ENCODE measurements around the gene CDIPT. TPM values are rescaled to one million over a fixed set of nuclear protein-coding genes. Genes with fewer than 3 reads are reported as not detected.

The CDIPT gene
- total RNA-seq, 1 donor from 2014 or later: 88.1 TPM

- Histone ChIP-seq H3K27ac (ENCODE audit: low read depth, low read length) (peak within 1 kb of the TSS; percentile 64), H2AFZ (ENCODE audit: low read depth, low read length) (peak within 1 kb of the TSS; percentile 54)
Measured at GRCh38 chr16:29811896-29812665, 50.9 kb downstream of the CDIPT start, which contains the start of gene PRRT2. PRRT2 (plus strand) TSS chr16:29812193; CDS start chr16:29813055, 862 bp downstream.

GRCh38 chr16:29811170-29811895 is 51.7 kb downstream of the CDIPT start:
- peak; percentile 95 for DNase-seq (ENCODE audit: low read depth)
- Histone ChIP-seq H3K79me2 (ENCODE audit: insufficient read depth, low read length) (peaks cover 37% of the 10 kb centered on the region), H3K9me3 (ENCODE audit: insufficient read depth, low read depth, low read length) (no peaks in the 10 kb centered on the region), H3K4me1 (ENCODE audit: insufficient read depth, low read length) (peaks cover 37% of the 10 kb centered on the region), H2AFZ (ENCODE audit: low read depth, low read length) (no peak overlapping the region), H3K27me3 (ENCODE audit: insufficient read depth, low read length) (no peaks in the 10 kb centered on the region), H3K27ac (ENCODE audit: low read depth, low read length) (peak overlapping the region; percentile 64), H3K36me3 (ENCODE audit: insufficient read depth, low read length) (no peaks in the 10 kb centered on the region), H3K9ac (ENCODE audit: low read length) (peak overlapping the region; percentile 84), H3K4me2 (ENCODE audit: low read length) (peak overlapping the region; percentile 93), H4K20me1 (ENCODE audit: insufficient read depth, low read length) (peaks cover 34% of the 10 kb centered on the region), H3K4me3 (ENCODE audit: insufficient read depth, low read depth, low read length) (peak overlapping the region; percentile 46)
- no peak for TF ChIP-seq EZH2 (IDR thresholded peaks at IDR 0.05; ENCODE audit: insufficient read depth, low read length)
- TF ChIP-seq CTCF (IDR thresholded peaks at IDR 0.05; ENCODE audit: insufficient read depth, low read depth, low read length): no peak
- FAIRE-seq: no peak
- H3K36me3 Mint-ChIP-seq (ENCODE audit: low read depth, unreplicated experiment): peaks cover 9% of the 10 kb centered on the region
- peaks cover 34% of the 10 kb centered on the region for H3K4me1 Mint-ChIP-seq (ENCODE audit: low read depth, unreplicated experiment)
- peak overlapping the region; percentile 81 for H3K4me3 Mint-ChIP-seq (ENCODE audit: unreplicated experiment)
- H3K27ac Mint-ChIP-seq (ENCODE audit: unreplicated experiment): peak overlapping the region; percentile 93
- H3K9me3 Mint-ChIP-seq (ENCODE audit: unreplicated experiment): no peaks in the 10 kb centered on the region
- H3K27me3 Mint-ChIP-seq (ENCODE audit: low read depth, unreplicated experiment): no peaks in the 10 kb centered on the region

More at GRCh38 chr16:29811896-29812665, 50.9 kb downstream of the CDIPT start, which contains the start of gene PRRT2:
- no peak for FAIRE-seq
- Histone ChIP-seq H3K79me2 (ENCODE audit: insufficient read depth, low read length) (peaks cover 44% of the 10 kb centered on the region), H3K9me3 (ENCODE audit: insufficient read depth, low read depth, low read length) (no peaks in the 10 kb centered on the region), H3K9ac (ENCODE audit: low read length) (peak within 1 kb of the TSS; percentile 84), H3K27me3 (ENCODE audit: insufficient read depth, low read length) (no peaks in the 10 kb centered on the region), H3K4me3 (ENCODE audit: insufficient read depth, low read depth, low read length) (peak within 1 kb of the TSS; percentile 59), H3K36me3 (ENCODE audit: insufficient read depth, low read length) (no peaks in the 10 kb centered on the region), H3K4me2 (ENCODE audit: low read length) (peak within 1 kb of the TSS; percentile 93), H3K4me1 (ENCODE audit: insufficient read depth, low read length) (peaks cover 37% of the 10 kb centered on the region), H4K20me1 (ENCODE audit: insufficient read depth, low read length) (peaks cover 34% of the 10 kb centered on the region)
- DNase-seq (ENCODE audit: low read depth): no peak
- Mint-ChIP-seq H3K4me1 (ENCODE audit: low read depth, unreplicated experiment) (peaks cover 37% of the 10 kb centered on the region), H3K4me3 (ENCODE audit: unreplicated experiment) (peak within 1 kb of the TSS; percentile 83), H3K36me3 (ENCODE audit: low read depth, unreplicated experiment) (peaks cover 9% of the 10 kb centered on the region), H3K27me3 (ENCODE audit: low read depth, unreplicated experiment) (no peaks in the 10 kb centered on the region), H3K9me3 (ENCODE audit: unreplicated experiment) (no peaks in the 10 kb centered on the region), H3K27ac (ENCODE audit: unreplicated experiment) (peak within 1 kb of the TSS; percentile 93)
- TF ChIP-seq EZH2 (IDR thresholded peaks at IDR 0.05; ENCODE audit: insufficient read depth, low read length): no peak
- TF ChIP-seq CTCF (IDR thresholded peaks at IDR 0.05; ENCODE audit: insufficient read depth, low read depth, low read length): no peak
